GM12892 (cell line): ENCODE measurements around the gene HSPB1.
"Not testable (repeated sequence)": the region's sequence is repeated elsewhere in the genome, so short reads cannot be mapped to it uniquely, and the experiment has no call there.

Source experiments
- POLR2A ChIP-seq: IDR thresholded peaks from 2 replicates; pipeline ENCODE4 v1.6.1; 2011; ENCODE audit warnings: low read depth, low read length, control low read depth
- POLR2AphosphoS5 ChIP-seq: IDR thresholded peaks from 2 replicates; pipeline ENCODE4 v1.6.1; 2011; ENCODE audit warnings: low read depth, low read length, control low read depth
- TAF1 ChIP-seq: IDR thresholded peaks from 2 replicates; pipeline ENCODE4 v1.6.1; 2011; ENCODE audit warnings: low read depth, mild to moderate bottlenecking, control low read depth, low read length, borderline replicate concordance

DNA sequence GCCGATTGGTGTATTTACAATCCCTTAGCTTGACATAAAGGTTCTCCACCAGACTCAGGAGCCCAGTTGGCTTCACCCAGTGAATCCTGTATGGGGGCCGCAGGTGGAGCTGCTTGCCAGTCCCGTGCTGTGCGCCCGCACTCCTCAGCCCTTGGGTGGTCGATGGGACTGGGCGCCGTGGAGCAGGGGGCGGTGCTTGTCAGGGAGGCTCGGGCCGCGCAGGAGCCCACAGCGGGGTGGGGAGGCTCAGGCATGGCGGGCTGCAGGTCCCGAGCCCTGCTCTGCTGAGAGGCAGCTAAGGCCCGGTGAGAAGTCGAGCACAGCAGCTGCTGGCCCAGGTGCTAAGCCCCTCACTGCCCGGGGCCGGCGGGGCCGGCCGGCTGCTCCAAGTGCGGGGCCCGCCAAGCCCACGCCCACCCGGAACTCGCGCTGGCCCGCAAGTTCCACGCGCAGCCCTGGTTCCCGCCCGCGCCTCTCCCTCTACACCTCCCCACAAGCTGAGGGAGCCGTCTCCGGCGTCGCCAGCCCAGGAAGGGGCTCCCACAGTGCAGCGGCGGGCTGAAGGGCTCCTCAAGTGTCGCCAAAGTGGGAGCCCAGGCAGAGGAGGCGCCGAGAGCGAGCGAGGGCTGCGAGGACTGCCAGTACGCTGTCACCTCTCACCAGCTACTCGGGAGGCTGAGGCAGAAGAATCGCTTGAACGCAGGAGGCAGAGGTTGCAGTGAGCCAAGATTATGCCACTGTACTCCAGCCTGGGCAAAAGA, 7.0 kb downstream of the HSPB1 start:
- TF ChIP-seq POLR2AphosphoS5, POLR2A, TAF1: not testable (repeated sequence)
